HepG2 (cell line): ENCODE measurements around the gene SRCAP. TPM values are rescaled to one million over a fixed set of nuclear protein-coding genes. Genes with fewer than 3 reads are reported as not detected.

Source experiments
- CC2D1A ChIP-seq: sonication (generic); formaldehyde crosslinking; IDR thresholded peaks from 2 replicates; pipeline ENCODE4 v1.8.1; 2023; ENCODE audit warnings: mild to moderate bottlenecking, missing genetic modification reagents
- HNF4G ChIP-seq, 2 experiments: sonication (generic) in 1 of 2; formaldehyde crosslinking in 1 of 2; IDR thresholded peaks; 2 replicates each; pipeline versions ENCODE4 v1.4.0 to v1.6.1; 2011 to 2020; ENCODE audit warnings: borderline replicate concordance in 2 of 2, low read depth in 2 of 2, mild to moderate bottlenecking in 2 of 2, low read length in 1 of 2, missing genetic modification reagents in 1 of 2, moderate library complexity in 1 of 2
- NFE2L1 ChIP-seq: sonication (generic); formaldehyde crosslinking; IDR thresholded peaks from 2 replicates; pipeline ENCODE4 v1.4.0; 2020; ENCODE audit warnings: missing genetic modification reagents, mild to moderate bottlenecking, borderline replicate concordance
- PLRG1 ChIP-seq: fragments of 450-650 bp; conservative IDR thresholded peaks from 2 replicates; pipeline ENCODE4 v1.6.1; 2016
- POLR2AphosphoS5 ChIP-seq: IDR thresholded peaks from 2 replicates; pipeline ENCODE4 v1.6.1; 2012; ENCODE audit warnings: low read depth, low read length
- POLR2G ChIP-seq: fragments of 200-400 bp; formaldehyde crosslinking; IDR thresholded peaks from 2 replicates; pipeline ENCODE4 v1.6.1; 2018; ENCODE audit warnings: mild to moderate bottlenecking, low read depth, low read length, moderate library complexity
- RBAK ChIP-seq: sonication (generic); formaldehyde crosslinking; IDR thresholded peaks from 2 replicates; pipeline ENCODE4 v1.5.1; 2020; ENCODE audit warnings: mild to moderate bottlenecking, missing genetic modification reagents
- RFXANK ChIP-seq: IDR thresholded peaks from 2 replicates; pipeline ENCODE4 v1.6.1; 2016
- ZBTB21 ChIP-seq: sonication (generic); formaldehyde crosslinking; IDR thresholded peaks from 2 replicates; pipeline ENCODE4 v1.4.0; 2020; ENCODE audit warnings: missing genetic modification reagents
- ZBTB7A ChIP-seq: sonication (generic); formaldehyde crosslinking; IDR thresholded peaks from 2 replicates; pipeline ENCODE4 v1.8.0; 2022; ENCODE audit warnings: mild to moderate bottlenecking, missing genetic modification reagents
- ZBTB8A ChIP-seq: sonication (generic); formaldehyde crosslinking; IDR thresholded peaks from 2 replicates; pipeline ENCODE4 v1.4.0; 2020; ENCODE audit warnings: mild to moderate bottlenecking, low read depth, missing genetic modification reagents, borderline replicate concordance
- ZIK1 ChIP-seq: sonication (generic); formaldehyde crosslinking; IDR thresholded peaks from 2 replicates; pipeline ENCODE4 v1.5.0; 2020; ENCODE audit warnings: mild to moderate bottlenecking, low read depth, missing genetic modification reagents, borderline replicate concordance
- ZNF143 ChIP-seq: sonication (generic); formaldehyde crosslinking; IDR thresholded peaks from 2 replicates; pipeline ENCODE4 v1.4.0; 2020; ENCODE audit warnings: missing genetic modification reagents
- ZNF44 ChIP-seq: sonication (generic); formaldehyde crosslinking; IDR thresholded peaks from 2 replicates; pipeline ENCODE4 v1.5.1; 2020; ENCODE audit warnings: mild to moderate bottlenecking, missing genetic modification reagents
- ZNF580 ChIP-seq: IDR thresholded peaks from 2 replicates; pipeline ENCODE4 v1.6.1; 2016; ENCODE audit warnings: low read depth, borderline replicate concordance
- ZNF691 ChIP-seq: sonication (generic); formaldehyde crosslinking; IDR thresholded peaks from 2 replicates; pipeline ENCODE4 v1.4.0; 2020; ENCODE audit warnings: missing genetic modification reagents, low read depth, mild to moderate bottlenecking, borderline replicate concordance
- polyA plus RNA-seq, 8 experiments: library from polyadenylated mRNA; depleted of rRNA in 3 of 8; stranded (reverse) in 7 of 8; unstranded in 1 of 8; fragments of >200 nt; fragmentation: Illumina TruSeq in 4 of 8; extraction: Trizol in 4 of 8; gene quantifications; 2 replicates each; pipeline versions ENCODE4 v1.2.1 to v1.2.3, GENCODE V29; 2011 to 2016; ENCODE audit warnings: low read depth in 4 of 8, missing spikeins in 1 of 8, mixed read lengths in 1 of 8; ENCODE audit not compliant: insufficient read depth in 1 of 8
- total RNA-seq, 5 experiments: library from RNA; depleted of rRNA; stranded (reverse); fragments of >200 nt; fragmentation: Illumina TruSeq; extraction: Trizol; gene quantifications; 2 replicates each; pipeline ENCODE4 v1.2.3, GENCODE V29; 2016; ENCODE audit warnings: low read depth in 1 of 5
- TF ChIP-seq, protein P1 (sequence below): sonication (generic); formaldehyde crosslinking; IDR thresholded peaks from 2 replicates; pipeline ENCODE4 v1.4.0; 2020; ENCODE audit warnings: mild to moderate bottlenecking, missing genetic modification reagents
- TF ChIP-seq, protein P2 (sequence below): IDR thresholded peaks from 2 replicates; pipeline ENCODE4 v1.6.1; 2016; ENCODE audit warnings: mild to moderate bottlenecking
- TF ChIP-seq, protein P3 (sequence below): sonication (generic); formaldehyde crosslinking; IDR thresholded peaks from 2 replicates; pipeline ENCODE4 v1.5.1; 2020; ENCODE audit warnings: missing genetic modification reagents, mild to moderate bottlenecking, borderline replicate concordance

The SRCAP gene
- total and polyA plus RNA-seq, 2 of the 13 experiments (the other 11 are each of a cell fraction or from before 2014, with no cell fraction given): 4.9 to 9.0 TPM

- TF ChIP-seq ZBTB21 (no peak), ZBTB7A (CRISPR knock-in tag) (0 out of 2 replicates have a peak, but pooled peaks have one; percentile 62), CC2D1A (CRISPR knock-in tag) (no peak), NFE2L1 (CRISPR knock-in tag) (no peak), ZNF44 (CRISPR knock-in tag) (no peak; the same call in 1 of the 2 replicates), POLR2AphosphoS5 (peak; percentile 77), ZNF580 (CRISPR knock-in tag) (no peak), ZNF143 (CRISPR knock-in tag) (no peak; the same call in 1 of the 2 replicates), PLRG1 (no peak), ZBTB8A (CRISPR knock-in tag) (no peak; the same call in 1 of the 2 replicates), HNF4G (IDR thresholded peaks at IDR 0.05; ENCODE audit: borderline replicate concordance, low read depth, low read length) (no peak), HNF4G (CRISPR knock-in tag; IDR thresholded peaks at IDR 0.05; ENCODE audit: borderline replicate concordance, low read depth) (peak; percentile 56), POLR2G (no peak), RBAK (CRISPR knock-in tag) (no peak), RFXANK (CRISPR knock-in tag) (no peak), ZNF691 (CRISPR knock-in tag) (no peak), ZIK1 (no peak)
- TF ChIP-seq, protein P1, sequence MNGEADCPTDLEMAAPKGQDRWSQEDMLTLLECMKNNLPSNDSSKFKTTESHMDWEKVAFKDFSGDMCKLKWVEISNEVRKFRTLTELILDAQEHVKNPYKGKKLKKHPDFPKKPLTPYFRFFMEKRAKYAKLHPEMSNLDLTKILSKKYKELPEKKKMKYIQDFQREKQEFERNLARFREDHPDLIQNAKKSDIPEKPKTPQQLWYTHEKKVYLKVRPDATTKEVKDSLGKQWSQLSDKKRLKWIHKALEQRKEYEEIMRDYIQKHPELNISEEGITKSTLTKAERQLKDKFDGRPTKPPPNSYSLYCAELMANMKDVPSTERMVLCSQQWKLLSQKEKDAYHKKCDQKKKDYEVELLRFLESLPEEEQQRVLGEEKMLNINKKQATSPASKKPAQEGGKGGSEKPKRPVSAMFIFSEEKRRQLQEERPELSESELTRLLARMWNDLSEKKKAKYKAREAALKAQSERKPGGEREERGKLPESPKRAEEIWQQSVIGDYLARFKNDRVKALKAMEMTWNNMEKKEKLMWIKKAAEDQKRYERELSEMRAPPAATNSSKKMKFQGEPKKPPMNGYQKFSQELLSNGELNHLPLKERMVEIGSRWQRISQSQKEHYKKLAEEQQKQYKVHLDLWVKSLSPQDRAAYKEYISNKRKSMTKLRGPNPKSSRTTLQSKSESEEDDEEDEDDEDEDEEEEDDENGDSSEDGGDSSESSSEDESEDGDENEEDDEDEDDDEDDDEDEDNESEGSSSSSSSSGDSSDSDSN: no peak
- TF ChIP-seq, protein P2, sequence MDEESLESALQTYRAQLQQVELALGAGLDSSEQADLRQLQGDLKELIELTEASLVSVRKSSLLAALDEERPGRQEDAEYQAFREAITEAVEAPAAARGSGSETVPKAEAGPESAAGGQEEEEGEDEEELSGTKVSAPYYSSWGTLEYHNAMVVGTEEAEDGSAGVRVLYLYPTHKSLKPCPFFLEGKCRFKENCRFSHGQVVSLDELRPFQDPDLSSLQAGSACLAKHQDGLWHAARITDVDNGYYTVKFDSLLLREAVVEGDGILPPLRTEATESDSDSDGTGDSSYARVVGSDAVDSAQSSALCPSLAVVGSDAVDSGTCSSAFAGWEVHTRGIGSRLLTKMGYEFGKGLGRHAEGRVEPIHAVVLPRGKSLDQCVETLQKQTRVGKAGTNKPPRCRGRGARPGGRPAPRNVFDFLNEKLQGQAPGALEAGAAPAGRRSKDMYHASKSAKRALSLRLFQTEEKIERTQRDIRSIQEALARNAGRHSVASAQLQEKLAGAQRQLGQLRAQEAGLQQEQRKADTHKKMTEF (CRISPR knock-in tag): no peak
- TF ChIP-seq, protein P3, sequence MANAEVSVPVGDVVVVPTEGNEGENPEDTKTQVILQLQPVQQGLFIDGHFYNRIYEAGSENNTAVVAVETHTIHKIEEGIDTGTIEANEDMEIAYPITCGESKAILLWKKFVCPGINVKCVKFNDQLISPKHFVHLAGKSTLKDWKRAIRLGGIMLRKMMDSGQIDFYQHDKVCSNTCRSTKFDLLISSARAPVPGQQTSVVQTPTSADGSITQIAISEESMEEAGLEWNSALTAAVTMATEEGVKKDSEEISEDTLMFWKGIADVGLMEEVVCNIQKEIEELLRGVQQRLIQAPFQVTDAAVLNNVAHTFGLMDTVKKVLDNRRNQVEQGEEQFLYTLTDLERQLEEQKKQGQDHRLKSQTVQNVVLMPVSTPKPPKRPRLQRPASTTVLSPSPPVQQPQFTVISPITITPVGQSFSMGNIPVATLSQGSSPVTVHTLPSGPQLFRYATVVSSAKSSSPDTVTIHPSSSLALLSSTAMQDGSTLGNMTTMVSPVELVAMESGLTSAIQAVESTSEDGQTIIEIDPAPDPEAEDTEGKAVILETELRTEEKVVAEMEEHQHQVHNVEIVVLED: no peak
Measured at GRCh38 chr16:30698816-30699614, at the start of gene SRCAP (continued).
